GM15510 (cell line): Measurements from ENCODE around the gene PIM1.
A peak's percentile ranks its signal among the peaks of the same experiment; 100 is the strongest.

Experiments used
- POLR2A ChIP-seq: IDR thresholded peaks from 3 replicates; pipeline ENCODE4 v1.6.1; 2011; ENCODE audit warnings: borderline replicate concordance; ENCODE audit not compliant: insufficient read length; ENCODE audit errors: extremely low read depth

Gene PIM1

DNA sequence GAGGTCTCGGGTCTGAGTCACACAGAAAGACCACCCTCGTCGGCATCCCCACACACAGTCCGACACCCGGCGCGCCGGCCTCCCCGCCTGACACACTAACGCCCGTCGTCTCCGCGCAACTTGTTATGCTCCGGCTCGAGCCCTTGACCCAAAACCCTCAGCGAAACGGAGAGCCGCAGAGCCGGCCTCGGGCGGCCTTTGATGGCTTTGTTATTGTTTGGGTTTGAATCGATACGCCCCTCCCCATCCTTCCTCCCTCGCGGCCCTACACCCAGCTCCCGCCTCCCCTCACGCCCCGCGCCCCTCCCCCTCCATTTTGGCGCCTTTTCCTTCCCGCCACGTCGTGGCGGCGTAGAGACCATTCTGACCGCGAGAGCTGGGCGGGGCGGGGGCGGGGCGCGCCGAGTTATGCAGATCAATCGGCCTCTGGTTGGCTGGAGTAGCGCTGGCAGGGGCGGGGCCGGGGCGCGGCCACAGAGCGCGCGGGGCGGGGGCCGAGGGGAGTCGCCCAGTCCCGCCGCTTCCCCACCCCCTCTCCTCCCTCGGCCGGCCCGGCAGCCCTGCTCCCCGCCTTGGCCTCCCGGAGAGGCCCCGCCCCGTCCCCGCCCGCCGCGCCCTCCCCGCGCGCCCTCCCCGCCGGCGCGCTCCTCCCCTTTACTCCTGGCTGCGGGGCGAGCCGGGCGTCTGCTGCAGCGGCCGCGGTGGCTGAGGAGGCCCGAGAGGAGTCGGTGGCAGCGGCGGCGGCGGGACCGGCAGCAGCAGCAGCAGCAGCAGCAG, at the start of gene PIM1:
Gene PIM1, plus strand, starts transcription at position 657 of the 777 bp plus-strand sequence. CDS start 424 bp downstream, outside the sequence.
- TF ChIP-seq POLR2A, result peak; percentile 85

DNA sequence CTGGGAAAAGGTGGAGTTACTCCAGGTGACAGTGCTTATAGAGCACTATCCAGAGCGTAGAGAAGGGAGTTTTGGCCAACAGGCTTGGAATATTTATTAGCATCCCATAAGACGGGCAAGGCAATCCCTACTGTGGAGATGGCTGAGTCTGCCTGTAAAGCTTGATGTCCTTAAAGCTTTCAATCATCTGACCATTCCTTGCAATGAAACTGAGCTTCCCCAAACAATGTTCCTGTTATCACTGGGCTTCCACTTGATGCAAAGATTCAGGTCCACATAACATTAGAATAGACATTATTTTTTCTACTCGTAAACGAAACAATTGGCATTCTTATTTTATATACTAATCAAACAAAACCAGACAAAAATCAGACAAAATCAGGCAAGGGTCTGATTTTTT, 48.4 kb upstream of the PIM1 start:
- no peak for TF ChIP-seq POLR2A

DNA sequence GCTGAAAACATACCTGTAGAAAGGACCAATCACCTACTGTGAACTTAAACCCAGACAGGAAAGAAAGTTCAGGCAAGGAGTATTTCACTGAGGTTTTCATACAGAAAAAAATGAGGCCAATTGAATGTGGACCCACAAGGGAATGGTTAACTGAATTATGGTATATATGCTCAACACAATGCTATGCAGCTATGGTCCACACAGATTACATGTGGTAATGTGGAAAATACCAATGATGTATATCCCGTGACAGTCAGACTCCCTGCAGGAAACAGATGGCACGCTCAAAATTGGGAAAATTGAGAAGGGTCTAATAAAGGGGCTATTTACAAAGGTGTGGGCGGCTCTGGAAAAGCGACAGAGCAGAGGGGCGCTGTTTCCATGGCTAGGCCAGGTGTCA, 47.1 kb upstream of the PIM1 start:
- TF ChIP-seq POLR2A, result no peak

DNA sequence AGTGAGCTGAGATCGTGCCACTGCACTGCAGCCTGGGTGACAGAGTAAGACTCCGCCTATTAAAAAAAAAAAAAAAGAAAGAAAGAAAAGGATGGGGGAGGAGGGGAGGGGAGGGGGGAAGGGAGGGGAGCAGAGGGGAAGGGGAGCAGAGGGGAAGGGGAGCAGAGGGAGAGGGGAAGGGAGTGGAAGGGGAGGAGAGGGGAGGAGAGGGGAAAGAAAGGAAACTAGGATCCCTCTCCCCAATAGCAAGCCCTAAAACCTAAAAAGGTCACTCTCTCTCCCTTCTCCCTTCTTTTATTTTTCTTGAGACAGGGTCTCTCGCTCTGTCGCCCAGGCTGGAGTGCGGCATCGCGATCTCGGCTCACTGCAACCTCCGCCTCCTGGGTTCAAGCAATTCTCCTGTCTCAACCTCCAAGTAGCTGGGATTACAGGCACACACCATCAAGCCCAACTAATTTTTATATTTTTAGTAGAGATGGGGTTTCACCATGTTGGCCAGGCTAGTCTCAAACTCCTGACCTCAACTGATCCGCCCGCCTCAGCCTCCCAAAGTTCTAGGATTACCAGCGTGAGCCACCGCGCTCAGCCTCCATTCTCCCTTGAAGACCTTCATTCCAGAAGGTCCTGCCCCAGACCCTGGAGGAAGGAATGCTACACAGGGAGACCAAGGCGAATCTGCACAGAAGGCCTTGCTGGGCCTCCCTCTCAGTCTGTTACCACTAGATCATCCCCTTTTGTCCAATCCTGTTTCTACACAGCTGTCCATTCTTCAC, 45.8 kb upstream of the PIM1 start:
- no peak for TF ChIP-seq POLR2A

DNA sequence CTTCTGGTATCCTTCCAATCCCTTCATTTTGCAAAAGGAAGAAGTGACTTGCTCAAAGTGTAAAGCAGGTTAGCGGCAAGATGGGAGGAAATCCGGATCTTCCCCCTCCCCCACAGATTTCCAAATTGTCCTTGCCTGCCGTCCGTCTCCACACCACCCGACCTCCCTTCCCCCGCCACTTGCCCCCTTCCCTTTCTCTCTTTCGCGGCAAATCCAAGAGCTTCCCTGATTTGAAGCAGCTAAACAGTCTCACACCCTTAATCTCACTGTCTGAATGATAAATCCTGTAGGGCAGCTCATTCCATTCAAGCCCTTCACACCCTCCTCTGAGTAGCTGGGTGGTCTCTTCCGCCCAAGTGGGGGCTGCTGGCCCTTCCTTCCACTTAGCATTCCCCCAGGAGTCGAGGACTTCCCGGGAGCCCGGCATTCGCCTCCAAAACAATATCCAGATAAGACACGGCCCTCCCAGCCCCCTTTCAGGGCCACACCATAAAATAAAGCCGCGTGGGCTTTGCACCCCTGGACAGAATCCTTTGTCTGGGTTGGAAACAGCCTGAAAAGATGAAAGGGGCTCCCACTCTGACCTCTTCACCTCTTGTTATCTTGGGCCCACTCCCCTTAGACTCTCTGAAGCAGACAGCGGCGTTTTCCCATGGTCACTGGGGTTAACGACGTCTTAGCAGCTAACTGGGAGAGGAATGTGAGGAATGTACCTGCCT, 44.0 kb upstream of the PIM1 start:
- TF ChIP-seq POLR2A, result no peak

DNA sequence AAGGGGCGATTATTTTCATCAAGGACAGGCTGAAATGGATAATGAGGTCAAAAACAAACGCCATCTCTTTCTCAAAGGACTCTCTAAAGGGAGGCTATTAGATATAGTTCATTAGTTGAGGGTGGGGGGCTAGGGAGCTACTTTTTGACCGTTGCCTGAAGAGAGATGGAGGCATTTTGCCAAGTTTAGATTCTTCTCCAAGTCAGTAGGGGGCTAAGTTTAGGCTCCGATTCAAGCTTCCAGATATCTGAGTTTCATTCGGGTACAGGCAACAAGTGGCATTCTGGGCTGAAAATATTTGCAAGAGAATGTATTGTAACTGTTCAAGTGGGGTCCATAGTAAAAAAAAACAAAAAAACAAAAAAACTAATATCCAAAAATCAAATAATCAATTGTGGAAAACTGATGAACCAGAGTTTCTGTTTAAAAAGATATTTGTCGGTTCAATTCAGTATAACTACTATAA, 43.4 kb upstream of the PIM1 start:
- no peak for TF ChIP-seq POLR2A

DNA sequence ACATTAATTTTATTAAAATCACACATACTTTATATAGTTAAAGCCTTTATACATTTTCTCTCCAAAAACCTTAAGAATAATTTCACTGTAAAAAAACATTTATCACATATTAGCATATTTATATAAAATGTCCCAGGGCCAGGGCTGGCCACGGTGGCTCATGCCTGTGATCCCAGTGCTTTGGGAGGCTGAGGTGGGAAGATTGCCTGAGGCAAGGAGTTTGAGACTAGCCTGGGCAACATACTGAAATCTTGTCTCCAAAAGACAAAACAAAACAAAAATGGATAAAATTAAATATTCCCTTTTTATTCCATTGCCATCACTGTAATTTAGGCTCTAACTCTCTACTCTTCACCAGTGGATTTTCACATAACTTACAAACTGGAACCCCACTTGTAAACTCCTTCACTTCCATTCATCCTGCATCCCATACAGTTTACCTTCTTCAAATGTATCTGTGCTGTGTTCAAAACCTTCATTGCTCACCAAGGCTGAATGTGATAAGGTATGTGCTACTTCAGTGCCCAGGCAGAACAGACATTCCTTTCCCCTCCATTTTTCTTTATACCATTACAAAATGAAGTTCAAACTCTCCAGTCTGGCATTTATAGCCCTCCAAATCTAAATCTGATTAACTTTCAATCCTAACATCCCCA, 42.9 kb upstream of the PIM1 start:
- TF ChIP-seq POLR2A, result no peak

DNA sequence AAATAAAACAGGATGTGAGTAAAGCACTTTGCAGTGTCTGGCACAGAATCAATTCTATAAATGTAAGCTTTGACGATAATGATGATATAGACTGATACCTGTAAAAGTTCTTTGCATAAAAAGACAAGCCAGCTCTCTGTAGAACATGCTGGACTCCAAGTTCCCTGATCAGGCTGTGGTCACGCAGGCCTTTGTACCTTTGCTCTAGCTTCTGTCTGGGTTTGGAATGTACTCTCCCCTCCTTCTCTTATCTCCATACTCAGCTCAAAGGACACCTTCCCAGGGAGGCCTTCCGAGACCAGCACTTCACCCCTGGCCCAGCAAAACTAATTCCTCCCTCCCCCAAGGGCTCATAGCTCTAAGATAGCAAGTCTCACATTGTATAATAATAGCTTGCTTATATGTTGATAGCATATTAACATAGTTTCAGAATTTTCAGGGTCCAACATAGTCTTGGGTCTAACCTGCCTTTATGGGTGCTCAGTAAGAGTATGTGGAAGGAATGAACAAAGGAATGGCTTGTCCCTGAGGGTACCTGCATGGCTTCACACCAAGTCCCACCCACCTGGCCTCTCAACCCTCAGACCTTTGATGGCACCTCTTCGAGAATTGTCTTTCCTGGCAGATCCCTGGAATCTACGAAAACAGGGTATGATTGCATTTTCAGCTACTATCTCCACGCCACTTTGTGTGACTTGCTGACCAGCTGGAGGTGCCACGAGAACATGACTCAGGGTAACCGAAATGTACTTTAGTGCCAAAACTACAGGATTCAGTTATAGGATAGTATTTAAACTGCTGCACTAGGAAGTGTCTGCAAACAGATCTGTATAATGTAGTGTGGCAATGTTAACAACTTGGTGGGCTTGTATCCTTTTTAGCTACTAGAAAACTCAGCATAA, 41.7 kb upstream of the PIM1 start:
- no peak for TF ChIP-seq POLR2A

DNA sequence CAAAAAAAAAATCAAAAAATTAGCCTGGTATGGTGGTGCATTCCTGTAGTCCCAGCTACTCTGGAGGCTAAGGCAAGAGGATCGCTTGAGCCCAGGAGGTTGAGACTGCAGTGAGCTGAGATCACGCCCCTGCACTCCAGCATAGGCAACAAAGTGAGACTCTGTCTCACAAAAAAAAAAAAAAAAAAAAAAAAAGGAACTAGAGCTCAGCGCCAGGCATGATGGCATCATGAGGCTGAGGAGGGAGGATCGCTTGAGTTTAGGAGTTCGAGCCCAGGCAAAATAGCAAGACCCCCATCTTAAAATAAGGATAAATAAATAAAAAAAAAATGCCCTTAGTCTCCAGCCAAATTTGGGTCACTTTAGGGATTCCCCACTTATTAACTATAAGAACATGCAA, 40.4 kb upstream of the PIM1 start:
- no peak for TF ChIP-seq POLR2A

DNA sequence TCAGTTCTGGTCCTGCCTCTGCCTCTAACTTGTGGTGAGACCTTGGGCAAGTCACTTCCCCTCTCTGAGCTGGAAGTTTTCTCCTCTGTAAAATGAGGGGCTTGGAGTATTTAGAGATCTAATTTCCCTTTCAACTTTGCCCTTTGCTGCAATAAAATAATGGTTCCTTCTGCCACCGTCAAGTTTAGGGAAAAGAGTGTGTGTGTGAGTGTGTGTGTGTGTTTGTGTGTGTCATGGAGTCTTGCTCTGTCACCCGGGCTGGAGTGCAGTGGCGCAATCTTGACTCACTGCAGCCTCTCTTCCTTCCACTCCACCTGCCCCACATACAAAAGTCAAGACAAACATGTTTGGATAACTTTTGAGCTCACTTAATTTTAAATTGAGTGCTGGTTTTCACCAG, 39.2 kb upstream of the PIM1 start:
- no peak for TF ChIP-seq POLR2A

DNA sequence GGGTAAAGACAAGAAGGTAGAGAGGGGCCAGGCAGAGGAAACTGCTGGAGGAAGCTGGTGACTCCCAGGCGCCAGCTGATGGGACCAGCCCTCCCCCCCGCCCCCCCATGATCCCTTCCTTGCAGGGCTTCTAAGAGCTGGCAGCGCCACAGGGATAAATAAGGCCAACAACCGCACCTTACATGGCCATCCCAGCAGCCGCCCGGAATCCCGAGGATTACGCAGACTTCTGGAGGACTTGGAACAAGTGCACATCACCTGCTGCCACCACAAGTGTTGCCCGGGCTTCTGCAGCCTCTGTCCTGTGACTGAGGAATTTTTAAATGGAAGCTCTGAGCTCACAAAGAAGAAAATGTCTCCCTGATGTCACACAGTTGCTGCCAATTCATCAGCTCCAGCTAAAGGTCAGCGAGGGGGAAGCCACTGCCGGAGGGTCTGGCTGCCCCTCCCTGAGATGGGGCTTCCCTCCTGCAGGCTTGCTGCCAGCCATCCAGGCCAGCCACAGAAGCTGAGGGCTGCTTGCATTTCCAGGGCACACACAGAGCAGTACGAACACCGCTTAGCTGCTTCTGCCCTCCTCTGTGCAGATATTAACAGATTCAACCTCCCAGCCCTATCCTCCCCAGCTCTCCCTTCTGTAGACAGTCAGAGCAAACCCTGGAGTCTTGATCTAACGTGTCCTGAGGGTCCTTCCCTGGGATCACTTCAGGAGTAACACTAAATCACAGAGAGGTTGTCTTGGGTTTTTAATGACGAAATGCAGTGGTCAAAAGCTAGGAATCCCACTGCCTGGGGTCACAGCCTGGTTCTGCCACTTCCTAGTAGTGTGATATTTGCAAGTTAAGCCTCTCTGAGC, 38.6 kb upstream of the PIM1 start:
- TF ChIP-seq POLR2A, result no peak

DNA sequence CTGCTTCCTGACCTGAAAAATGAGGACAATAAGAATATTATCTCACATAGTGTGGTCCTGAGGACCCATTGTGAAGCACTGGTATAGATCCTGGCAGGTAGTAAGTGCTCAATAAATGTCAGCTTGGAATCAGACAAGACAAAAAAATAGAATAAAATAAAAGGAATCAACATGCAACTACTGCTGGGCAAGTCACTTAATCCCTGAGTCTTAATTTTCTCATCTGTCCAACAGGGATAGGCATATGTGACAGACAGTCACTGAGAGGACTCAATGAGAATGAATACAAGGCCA, 38.0 kb upstream of the PIM1 start:
- no peak for TF ChIP-seq POLR2A

DNA sequence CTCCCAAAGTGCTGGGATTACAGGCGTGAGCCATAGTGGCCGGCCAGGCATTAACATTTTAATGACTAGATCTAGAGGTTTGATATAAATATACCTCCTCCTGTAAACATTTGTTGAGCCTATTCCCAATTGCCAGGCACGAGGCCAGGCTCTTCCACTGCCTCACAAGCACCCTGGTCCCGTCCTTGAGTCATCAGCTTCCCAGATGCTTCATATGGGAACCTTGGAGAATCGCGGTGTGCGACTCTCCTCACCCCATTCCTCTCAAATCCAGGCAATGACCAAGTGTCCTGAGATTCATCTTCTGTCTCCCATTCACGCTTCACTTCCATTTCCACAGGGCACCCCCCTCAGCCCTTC, 35.9 kb upstream of the PIM1 start:
- no peak for TF ChIP-seq POLR2A

DNA sequence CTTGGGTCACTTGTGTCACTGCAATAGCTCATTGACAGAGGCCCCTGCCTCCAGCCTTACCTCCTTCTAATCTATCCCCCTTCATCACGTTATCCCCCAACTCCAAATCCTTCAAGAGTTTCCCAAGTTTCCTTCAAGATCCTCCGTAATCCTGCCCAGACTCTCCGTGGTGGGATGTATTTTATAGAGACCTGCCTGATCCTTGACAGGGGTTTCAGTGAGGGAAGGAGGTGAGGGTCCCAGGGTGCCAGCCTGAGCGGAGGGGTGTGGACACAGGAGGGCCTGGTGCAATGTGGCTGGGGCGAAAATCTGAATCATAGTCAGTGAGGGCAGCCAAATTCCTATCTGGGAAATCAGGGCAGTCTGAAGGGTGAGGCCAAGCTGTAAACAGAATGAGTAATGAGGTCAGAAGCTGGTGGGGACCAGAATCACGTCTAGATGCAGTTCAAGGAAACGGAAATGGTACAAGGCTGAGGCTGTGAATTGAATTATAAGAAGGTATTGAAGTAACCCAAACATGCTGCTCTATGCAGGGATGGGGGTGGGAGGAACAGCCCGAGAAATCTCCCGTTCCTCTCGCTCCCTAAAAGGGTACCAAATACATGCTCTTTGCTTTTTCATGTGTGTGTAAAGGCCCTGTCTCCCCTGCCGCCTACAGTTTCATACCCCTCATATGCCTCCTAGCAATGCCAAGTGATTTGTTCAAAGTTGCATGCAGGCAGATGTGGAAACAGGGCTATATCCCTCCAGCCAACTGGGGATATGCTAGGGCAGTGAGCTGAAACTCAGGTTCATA, 35.4 kb upstream of the PIM1 start:
- no peak for TF ChIP-seq POLR2A
